Omental fat pad (tissue), 4 donors: Measurements from ENCODE around the gene SLC35A3. TPM values are rescaled to one million over a fixed set of nuclear protein-coding genes. Genes with fewer than 3 reads are reported as not detected.

Experiments used
- ATAC-seq: fragments of 150-250 bp; one replicate; pipeline ENCODE4 v1.9.1; 2016; ENCODE audit warnings: mild to moderate bottlenecking, moderate library complexity; ENCODE audit not compliant: low FRiP score
- DNase-seq: peaks from one replicate; pipeline ENCODE4 v3.0.0-alpha.2; 2019; ENCODE audit warnings: low spot score
- CTCF ChIP-seq, 3 donors: fragments of 450-650 bp; IDR thresholded peaks; one replicate each; pipeline ENCODE4 v1.5.1; 2016 to 2017; ENCODE audit warnings: antibody characterized with exemption in 3 of 3, mild to moderate bottlenecking in 3 of 3, moderate library complexity in 2 of 3
- total RNA-seq, 4 donors: library from RNA; depleted of rRNA; stranded (reverse); fragments of >200 nt; gene quantifications; one replicate each; pipeline ENCODE4 v1.1.0, GENCODE V29; 2016

SLC35A3 gene
- total RNA-seq, 4 donors from 2014 or later: 16.6 to 30.6 (median 18.3) TPM

GRCh38 chr1:100061681-100062080, 91.9 kb downstream of the SLC35A3 start:
- no peak for TF ChIP-seq CTCF (IDR thresholded peaks at IDR 0.05)
- no peak for DNase-seq
- ATAC-seq: no peak

GRCh38 chr1:100065183-100065968, 95.6 kb downstream of the SLC35A3 start:
- no peak for TF ChIP-seq CTCF (IDR thresholded peaks at IDR 0.05)
- DNase-seq: no peak
- ATAC-seq: no peak

GRCh38 chr1:100065969-100066227, 96.1 kb downstream of the SLC35A3 start:
- no peak for ATAC-seq
- DNase-seq: no peak
- no peak for TF ChIP-seq CTCF (IDR thresholded peaks at IDR 0.05)

GRCh38 chr1:100070201-100070939, 100.6 kb downstream of the SLC35A3 start:
- no peak for DNase-seq
- TF ChIP-seq CTCF (IDR thresholded peaks at IDR 0.05): no peak
- ATAC-seq: no peak

GRCh38 chr1:100073531-100073930, 103.7 kb downstream of the SLC35A3 start:
- DNase-seq (no peak), ATAC-seq (no peak)
- TF ChIP-seq CTCF (IDR thresholded peaks at IDR 0.05): no peak

GRCh38 chr1:100074604-100075395, 105.0 kb downstream of the SLC35A3 start:
- DNase-seq (no peak), ATAC-seq (no peak)
- no peak for TF ChIP-seq CTCF (IDR thresholded peaks at IDR 0.05)
